ENCODE results near the gene ETS1.
A peak's percentile ranks its signal among the peaks of the same experiment; 100 is the strongest.
"Not testable (repeated sequence)": the region's sequence is repeated elsewhere in the genome, so short reads cannot be mapped to it uniquely, and the experiment has no call there.

ETS1 gene

GRCh38 chr11:128462189-128462588, 125.2 kb downstream of the ETS1 start:
- DNase-seq: peak in 1 of 2 experiments; percentile 13

- no peak for DNase-seq
Measured at GRCh38 chr11:128458321-128458720, 129.0 kb downstream of the ETS1 start.

GRCh38 chr11:128457874-128458273, 129.5 kb downstream of the ETS1 start:
- no peak for DNase-seq

- DNase-seq: no peak
Measured at GRCh38 chr11:128456566-128457268, 130.6 kb downstream of the ETS1 start.

DNA sequence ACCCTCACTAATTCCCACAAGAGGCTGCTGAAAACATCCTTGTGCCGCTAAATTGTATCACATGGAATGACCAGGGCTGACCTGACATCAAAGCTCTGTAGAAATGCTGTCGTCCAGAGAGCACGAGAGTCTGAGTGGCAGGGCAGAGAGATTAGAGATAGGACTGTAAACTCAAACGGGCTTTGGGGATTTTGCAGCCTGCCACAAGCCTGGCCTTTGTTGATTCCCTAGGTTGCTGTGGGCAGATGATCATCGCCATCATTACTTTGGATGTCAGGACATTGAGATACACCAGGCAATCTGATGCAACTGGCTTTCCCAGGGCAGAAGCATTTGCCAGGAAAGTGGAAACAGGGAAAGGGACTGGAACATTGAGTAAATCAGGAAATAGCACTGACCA, 131.6 kb downstream of the ETS1 start:
- no peak for DNase-seq

GRCh38 chr11:128453444-128454336, 133.7 kb downstream of the ETS1 start:
- peak in 1 of 2 experiments; percentile 17 for DNase-seq

DNA sequence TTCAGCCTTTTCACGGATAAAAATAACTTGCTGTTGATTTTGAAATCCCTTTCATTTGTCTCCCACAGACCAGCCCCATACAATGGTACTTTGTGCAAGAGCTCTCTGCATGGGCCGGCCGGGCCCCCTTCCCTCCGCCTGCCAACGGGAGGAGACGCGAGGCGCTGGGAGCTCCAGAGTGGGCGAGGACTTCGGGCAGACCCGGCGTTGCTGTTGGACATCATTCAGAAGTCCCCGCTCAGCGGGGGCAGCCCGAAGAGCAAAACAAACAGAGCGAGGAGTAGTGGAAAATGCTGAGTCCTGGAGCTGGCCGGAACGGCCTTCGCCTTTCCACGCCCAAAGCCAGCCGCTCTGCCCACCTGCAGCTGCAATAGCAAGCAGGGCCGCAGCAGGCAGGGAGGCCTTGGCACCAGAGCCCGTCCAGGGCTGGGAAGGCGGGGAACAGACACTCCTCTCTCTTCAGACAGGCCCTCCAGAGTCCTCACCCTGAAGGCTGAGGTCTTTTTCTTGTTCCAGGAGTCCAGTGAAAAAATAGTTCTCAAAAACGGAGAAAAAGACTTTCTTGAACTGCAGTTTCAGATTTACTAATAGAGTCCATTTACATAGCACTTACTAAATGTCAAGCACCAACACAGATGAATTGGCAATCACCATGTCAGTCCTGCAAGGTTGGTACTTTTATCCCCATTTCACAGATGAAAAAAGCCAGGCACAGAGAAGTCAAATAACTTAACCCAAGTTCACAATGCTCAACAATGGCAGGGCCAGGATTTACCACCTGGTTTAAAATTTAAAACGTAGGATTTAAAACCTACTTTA, 135.5 kb downstream of the ETS1 start:
- DNase-seq: no peak

GRCh38 chr11:128450882-128451651, 136.3 kb downstream of the ETS1 start:
- DNase-seq: no peak

DNA sequence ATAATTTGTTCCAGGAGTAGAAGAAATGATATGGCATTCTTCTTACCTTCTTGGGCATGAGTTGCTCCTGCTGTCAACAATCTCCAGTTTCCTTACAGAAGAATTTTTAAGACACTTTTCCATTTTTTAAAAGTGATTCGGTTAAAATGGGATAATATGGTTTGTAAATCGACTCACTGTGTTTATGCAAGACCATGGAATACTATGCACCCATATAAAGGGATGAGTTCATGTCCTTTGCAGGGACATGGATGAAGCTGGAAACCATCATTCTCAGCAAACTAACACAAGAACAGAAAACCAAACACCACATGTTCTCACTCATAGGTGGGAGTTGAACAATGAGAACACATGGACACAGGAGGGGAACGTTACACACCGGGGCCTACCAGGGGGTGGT, 136.9 kb downstream of the ETS1 start:
- not testable (repeated sequence) for DNase-seq

- no peak for DNase-seq
Measured at GRCh38 chr11:128448981-128449713, 138.2 kb downstream of the ETS1 start.

DNA sequence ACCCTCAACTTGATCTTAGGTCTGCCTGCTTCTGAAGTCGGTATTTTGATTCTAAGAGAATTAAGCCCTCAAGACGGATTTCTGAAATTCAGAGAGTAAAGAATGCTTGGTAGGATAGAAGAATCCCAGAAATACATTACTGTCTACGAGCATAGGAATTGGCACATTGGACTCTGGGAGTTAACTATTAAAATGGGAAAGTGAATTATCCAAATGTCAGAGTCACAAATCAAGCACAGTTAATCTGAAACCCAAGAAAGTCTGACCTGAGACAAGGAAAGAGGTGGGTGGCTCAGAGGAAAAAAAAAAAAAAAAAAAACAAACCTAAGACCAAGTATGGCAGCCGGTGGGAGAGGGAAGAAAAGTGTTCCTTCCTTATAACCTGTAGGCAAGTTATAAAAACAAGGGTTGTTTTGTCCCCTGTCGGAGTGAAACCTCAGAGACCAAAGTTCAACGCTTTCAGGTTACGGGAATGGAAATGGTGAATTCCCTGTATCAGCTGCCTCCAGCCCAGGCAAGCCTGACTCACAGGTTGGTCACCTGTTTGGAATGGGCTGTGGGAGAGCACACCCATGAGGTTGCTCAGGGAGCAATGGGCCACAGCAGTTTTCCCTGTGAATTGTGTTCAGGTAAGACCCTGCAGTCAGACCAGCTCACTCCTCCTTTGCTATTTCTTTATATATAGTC, 139.0 kb downstream of the ETS1 start:
- DNase-seq: no peak

DNA sequence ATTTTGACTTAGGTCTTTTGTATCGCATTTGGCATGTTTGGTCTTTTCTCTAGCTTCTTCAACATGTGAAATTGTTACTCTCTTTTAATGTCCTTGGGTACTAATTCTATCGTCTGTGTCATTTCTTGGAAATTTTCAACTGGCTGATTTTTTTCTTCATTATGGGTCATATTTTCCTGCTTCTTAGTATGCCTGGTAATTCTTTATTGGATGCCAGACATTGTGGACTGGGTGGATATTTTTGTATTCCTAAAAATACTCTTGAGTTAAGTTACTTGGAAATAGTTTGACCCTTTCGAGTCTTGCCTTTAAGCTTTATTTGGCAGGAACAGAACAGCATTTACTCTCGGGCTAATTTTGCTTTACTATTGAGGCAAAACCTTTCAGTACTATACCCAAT, 140.1 kb downstream of the ETS1 start:
- no peak for DNase-seq

DNA sequence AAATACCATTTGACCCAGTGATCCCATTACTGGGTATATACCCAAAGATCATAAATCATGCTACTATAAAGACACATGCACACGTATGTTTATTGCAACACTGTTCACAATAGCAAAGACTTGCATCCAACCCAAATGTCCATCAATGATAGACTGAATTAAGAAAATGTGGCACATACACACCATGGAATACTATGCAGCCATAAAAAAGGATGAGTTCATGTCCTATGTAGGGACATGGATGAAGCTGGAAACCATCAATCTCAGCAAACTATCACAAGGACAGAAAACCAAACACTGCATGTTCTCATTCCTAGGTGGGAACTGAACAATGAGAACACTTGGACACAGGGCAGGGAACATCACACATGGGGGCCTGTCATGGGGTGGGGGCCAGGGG, 141.4 kb downstream of the ETS1 start:
- DNase-seq: not testable (repeated sequence)

GRCh38 chr11:128437136-128437535, 150.2 kb downstream of the ETS1 start:
- DNase-seq: no peak

DNA sequence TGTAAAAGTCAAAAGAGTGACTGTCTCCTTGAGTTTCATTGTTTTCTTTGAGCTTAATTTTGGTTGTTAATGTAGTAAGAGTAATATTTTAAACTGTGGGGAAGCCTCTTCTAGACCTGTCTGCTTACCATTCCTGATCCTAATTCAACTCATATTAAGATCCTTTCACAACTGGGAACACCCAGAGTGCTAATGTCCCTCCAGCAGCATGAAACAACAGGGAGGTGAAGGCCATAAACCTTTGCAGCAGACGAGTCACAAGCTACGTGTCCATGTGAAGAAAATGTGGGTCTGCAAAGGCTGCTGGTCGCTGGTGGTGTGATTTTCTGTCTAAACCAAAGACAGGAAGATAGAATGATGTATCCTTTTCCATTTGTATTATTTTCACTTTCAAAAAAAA, 152.5 kb downstream of the ETS1 start:
- DNase-seq: no peak

DNA sequence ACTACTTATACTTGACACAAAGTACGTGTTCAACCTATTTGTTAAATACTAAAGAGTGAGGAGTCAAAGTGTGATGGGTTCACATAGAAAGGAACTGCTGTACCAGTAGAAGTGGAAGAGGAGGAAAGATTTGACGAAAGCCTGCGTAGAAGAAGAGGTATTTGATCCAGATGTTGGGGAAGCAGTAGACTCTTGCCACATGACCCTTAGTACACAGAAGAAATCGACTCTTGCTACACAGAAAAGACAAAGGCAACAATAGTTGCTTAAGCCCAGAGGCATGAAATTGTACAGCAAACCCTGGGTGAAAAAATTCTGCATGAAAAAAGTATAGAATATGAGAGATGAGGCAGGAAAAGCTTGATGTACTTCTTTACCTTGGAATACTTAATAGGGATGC, 152.9 kb downstream of the ETS1 start:
- DNase-seq: no peak

GRCh38 chr11:128432926-128433325, 154.4 kb downstream of the ETS1 start:
- no peak for DNase-seq

DNA sequence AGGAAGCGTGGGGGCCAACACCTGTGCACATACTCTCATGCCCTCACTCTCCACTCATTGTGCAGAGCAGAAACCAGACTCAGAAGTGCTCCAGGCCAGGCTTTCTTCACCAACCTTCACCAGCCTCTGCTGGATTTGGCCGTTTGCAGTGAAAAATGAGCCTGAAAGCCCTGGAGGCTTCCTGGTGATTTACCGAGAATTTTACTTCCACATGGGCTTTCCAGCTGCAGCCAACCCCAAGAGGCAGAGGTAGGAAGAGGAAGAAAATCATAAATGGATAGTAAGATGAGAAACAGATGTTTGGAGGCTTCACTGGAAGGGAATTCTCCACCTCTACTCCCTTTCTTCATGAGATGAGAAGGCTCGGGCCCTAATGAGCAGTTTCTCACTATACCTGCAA, 155.4 kb downstream of the ETS1 start:
- DNase-seq: no peak

DNA sequence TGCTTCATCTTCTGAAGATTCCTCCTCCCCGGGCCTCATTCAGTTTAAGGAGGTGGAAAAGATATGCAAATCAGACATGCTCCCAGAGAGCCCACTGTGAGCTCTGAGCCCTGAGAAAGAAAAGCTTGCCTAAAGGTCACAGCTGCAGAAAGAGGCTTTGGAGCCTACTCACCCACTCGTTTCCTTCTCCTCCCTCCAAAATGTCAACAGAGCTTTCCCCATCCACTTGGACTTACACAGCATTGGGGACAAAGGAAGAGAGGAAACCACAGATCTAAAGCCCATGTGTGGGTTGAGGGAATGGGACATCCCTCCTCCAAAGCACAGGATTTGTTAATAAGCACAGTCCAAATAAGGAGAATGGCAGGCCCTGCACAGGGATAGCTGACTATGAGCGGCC, 158.4 kb downstream of the ETS1 start:
- DNase-seq: no peak

GRCh38 chr11:128424851-128425285, 162.5 kb downstream of the ETS1 start:
- DNase-seq: no peak

GRCh38 chr11:128424271-128424711, 163.1 kb downstream of the ETS1 start:
- no peak for DNase-seq

Measured in activated T-cell treated with anti-CD3 and anti-CD28 coated beads, Interleukin-2, amount 50 U/mL, for 48 hours (primary cell).